Measurements from ENCODE around the gene PSKH1.

DNA sequence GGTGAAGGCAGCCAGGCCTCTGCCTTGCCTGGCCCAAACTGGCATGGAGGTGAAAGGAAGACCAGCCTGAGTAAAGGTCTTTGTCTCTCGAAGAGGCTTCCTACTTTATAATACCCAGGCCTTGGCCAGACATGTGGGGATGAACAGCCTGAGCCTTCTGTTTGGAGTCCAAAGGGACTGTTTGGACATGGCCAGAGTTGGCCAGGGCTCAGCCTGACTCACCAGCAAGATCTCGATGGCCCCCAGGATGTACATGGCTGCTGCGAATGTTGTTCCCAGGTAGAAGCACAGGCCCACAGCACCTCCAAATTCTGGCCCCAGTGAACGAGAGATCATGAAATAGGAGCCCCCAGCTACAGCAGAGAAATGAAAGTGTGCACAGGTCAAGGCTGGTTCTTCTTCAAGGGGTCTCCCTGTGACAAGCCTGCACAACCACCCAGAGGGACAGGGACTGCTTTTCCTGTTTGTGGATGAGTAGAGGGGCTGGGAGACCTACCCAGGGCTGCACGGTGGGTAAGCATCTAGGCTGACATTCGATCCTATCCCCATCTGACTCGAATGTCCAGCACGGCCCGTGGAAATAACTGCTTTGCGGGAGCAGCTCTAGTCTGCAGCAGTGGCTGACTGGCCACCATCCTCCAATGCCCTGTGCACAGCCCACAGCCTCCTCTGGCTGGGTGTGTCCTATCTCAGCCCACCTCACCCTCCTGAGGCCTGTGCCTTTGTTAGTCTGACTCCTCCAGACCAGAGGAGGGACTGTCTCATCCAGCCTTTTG, 61.6 kb downstream of the PSKH1 start:
- TF ChIP-seq, protein P1, sequence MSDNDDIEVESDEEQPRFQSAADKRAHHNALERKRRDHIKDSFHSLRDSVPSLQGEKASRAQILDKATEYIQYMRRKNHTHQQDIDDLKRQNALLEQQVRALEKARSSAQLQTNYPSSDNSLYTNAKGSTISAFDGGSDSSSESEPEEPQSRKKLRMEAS (IDR thresholded peaks at IDR 0.05): no peak
- TF ChIP-seq EP300 (IDR thresholded peaks at IDR 0.05; ENCODE audit: borderline replicate concordance) (no peak), TAF1 (IDR thresholded peaks at IDR 0.05; ENCODE audit: low read depth) (no peak), RAD21 (IDR thresholded peaks at IDR 0.05; ENCODE audit: low read depth) (no peak), CREB1 (IDR thresholded peaks at IDR 0.05; ENCODE audit: low read depth) (no peak), CEBPB (IDR thresholded peaks at IDR 0.05) (no peak), NFIC (IDR thresholded peaks at IDR 0.05) (no peak), ZBTB7A (IDR thresholded peaks at IDR 0.05; ENCODE audit: low read depth) (no peak), YY1 (IDR thresholded peaks at IDR 0.05; ENCODE audit: low read depth) (no peak), EGR1 (IDR thresholded peaks at IDR 0.05) (no peak)
- TF ChIP-seq, protein P2, sequence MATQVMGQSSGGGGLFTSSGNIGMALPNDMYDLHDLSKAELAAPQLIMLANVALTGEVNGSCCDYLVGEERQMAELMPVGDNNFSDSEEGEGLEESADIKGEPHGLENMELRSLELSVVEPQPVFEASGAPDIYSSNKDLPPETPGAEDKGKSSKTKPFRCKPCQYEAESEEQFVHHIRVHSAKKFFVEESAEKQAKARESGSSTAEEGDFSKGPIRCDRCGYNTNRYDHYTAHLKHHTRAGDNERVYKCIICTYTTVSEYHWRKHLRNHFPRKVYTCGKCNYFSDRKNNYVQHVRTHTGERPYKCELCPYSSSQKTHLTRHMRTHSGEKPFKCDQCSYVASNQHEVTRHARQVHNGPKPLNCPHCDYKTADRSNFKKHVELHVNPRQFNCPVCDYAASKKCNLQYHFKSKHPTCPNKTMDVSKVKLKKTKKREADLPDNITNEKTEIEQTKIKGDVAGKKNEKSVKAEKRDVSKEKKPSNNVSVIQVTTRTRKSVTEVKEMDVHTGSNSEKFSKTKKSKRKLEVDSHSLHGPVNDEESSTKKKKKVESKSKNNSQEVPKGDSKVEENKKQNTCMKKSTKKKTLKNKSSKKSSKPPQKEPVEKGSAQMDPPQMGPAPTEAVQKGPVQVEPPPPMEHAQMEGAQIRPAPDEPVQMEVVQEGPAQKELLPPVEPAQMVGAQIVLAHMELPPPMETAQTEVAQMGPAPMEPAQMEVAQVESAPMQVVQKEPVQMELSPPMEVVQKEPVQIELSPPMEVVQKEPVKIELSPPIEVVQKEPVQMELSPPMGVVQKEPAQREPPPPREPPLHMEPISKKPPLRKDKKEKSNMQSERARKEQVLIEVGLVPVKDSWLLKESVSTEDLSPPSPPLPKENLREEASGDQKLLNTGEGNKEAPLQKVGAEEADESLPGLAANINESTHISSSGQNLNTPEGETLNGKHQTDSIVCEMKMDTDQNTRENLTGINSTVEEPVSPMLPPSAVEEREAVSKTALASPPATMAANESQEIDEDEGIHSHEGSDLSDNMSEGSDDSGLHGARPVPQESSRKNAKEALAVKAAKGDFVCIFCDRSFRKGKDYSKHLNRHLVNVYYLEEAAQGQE (IDR thresholded peaks at IDR 0.05; ENCODE audit: low read depth): no peak
- TF ChIP-seq, protein P3, sequence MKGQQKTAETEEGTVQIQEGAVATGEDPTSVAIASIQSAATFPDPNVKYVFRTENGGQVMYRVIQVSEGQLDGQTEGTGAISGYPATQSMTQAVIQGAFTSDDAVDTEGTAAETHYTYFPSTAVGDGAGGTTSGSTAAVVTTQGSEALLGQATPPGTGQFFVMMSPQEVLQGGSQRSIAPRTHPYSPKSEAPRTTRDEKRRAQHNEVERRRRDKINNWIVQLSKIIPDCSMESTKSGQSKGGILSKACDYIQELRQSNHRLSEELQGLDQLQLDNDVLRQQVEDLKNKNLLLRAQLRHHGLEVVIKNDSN (IDR thresholded peaks at IDR 0.05): no peak

Data from Ishikawa (cell line).